DMS153 treated with DMSO at 0.1 percent for 48 hours (cell line): ENCODE results near the gene DNAJC21.
"Not testable (repeated sequence)": the region's sequence is repeated elsewhere in the genome, so short reads cannot be mapped to it uniquely, and the experiment has no call there.

Experiments
- DNase-seq: peaks from one replicate; lab custom pipeline; 2025; ENCODE audit not compliant: unreplicated experiment; lab: John Stamatoyannopoulos, UW

The DNAJC21 gene

GRCh38 chr5:34923256-34923655, 6.1 kb upstream of the DNAJC21 start:
- DNase-seq: not testable (repeated sequence)

GRCh38 chr5:34923694-34924461, 5.5 kb upstream of the DNAJC21 start:
- DNase-seq: no peak

GRCh38 chr5:34924462-34924765, 4.9 kb upstream of the DNAJC21 start:
- DNase-seq: no peak

GRCh38 chr5:34926318-34926888, 3.0 kb upstream of the DNAJC21 start:
- DNase-seq: no peak

GRCh38 chr5:34927785-34928184, 1.6 kb upstream of the DNAJC21 start:
- DNase-seq: no peak

- no peak for DNase-seq
Observed at GRCh38 chr5:34928267-34928666, 1.1 kb upstream of the DNAJC21 start.

GRCh38 chr5:34929720-34930461, 532 bp downstream of the DNAJC21 start:
- peak; percentile 56 for DNase-seq

- no peak for DNase-seq
Observed at GRCh38 chr5:34930462-34930844, 1.1 kb downstream of the DNAJC21 start.

- DNase-seq: no peak
Observed at GRCh38 chr5:34930870-34931269, 1.5 kb downstream of the DNAJC21 start.

GRCh38 chr5:34932947-34933346, 3.6 kb downstream of the DNAJC21 start:
- no peak for DNase-seq

- no peak for DNase-seq
Observed at GRCh38 chr5:34941936-34942335, 12.6 kb downstream of the DNAJC21 start.

GRCh38 chr5:34944044-34944443, 14.7 kb downstream of the DNAJC21 start:
- DNase-seq: no peak

GRCh38 chr5:34944460-34945047, 15.2 kb downstream of the DNAJC21 start:
- no peak for DNase-seq

GRCh38 chr5:34957321-34957720, 28.0 kb downstream of the DNAJC21 start:
- DNase-seq: no peak

- peak; percentile 9 for DNase-seq
Observed at GRCh38 chr5:34957857-34958690, 28.7 kb downstream of the DNAJC21 start.

- no peak for DNase-seq
Observed at GRCh38 chr5:34959323-34959722, 30.0 kb downstream of the DNAJC21 start.

- no peak for DNase-seq
Observed at GRCh38 chr5:34967540-34967939, 38.2 kb downstream of the DNAJC21 start.

- no peak for DNase-seq
Observed at GRCh38 chr5:34968258-34968657, 38.9 kb downstream of the DNAJC21 start.

- DNase-seq: no peak
Observed at GRCh38 chr5:34970552-34970951, 41.2 kb downstream of the DNAJC21 start.

- DNase-seq: not testable (repeated sequence)
Observed at GRCh38 chr5:34971655-34972054, 42.3 kb downstream of the DNAJC21 start.

- no peak for DNase-seq
Observed at GRCh38 chr5:34976347-34976746, 47.0 kb downstream of the DNAJC21 start.
